Measurements from ENCODE around the gene DBR1.
A peak's percentile ranks its signal among the peaks of the same experiment; 100 is the strongest.

DBR1 gene

DNA sequence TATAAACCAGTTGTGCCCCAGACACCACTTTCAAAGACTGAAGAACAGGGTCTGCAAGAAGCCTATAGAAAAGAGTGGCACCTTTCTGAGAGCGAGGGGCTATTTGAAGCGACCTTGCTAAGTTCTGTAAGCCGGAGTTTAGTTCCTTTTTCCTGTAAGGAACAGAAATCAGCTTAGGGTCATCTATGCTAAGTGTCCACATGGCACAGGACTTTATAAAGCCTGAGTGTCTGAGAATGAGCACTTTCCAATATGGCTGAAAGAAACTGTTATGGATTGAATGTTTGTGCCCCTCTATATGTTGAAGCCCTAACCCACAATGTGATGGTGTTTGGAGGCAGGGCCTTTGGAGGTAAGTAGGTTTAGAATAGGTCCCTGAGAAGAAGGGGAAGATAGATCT, 38.5 kb downstream of the DBR1 start:
- Histone ChIP-seq H3K36me3 (ENCODE audit: control insufficient read depth in 1 of 2, insufficient read depth in 2 of 2, low read length in 2 of 2) (no peaks in the 10 kb centered on the region), H3K9me3 (ENCODE audit: control insufficient read depth in 1 of 2, low read length in 2 of 2) (no peaks in the 10 kb centered on the region), H3K4me1 (ENCODE audit: control insufficient read depth in 1 of 2, insufficient read depth in 2 of 2, low read length in 2 of 2) (no peaks in the 10 kb centered on the region), H3K27ac (ENCODE audit: low read length) (peak overlapping the region; percentile 7), H3K4me3 (ENCODE audit: low read depth in 1 of 2, low read length in 2 of 2) (no peak overlapping the region), H3K27me3 (ENCODE audit: low read depth, low read length) (no peaks in the 10 kb centered on the region)

DNA sequence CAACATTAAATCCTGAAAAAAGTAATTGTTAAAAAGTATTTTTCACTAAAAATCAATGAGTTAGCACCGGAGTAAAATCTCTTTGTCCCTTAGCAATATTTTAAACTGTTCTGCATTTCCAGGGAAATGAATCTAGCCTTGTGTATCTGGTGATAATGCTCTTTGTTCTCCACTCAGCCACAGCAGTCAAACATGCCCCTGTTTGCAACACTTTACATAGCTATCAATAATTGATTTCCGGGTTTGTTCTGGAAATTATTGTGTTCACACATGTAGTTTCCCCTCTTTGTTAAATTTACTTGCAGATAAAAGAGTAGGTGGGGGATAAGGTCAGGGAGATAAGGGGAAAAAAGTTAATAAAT, 38.9 kb downstream of the DBR1 start:
- no peak overlapping the region for H3K27ac ChIP-seq (ENCODE audit: low read length)
- no peak overlapping the region for H3K4me3 ChIP-seq (ENCODE audit: low read depth in 1 of 2, low read length in 2 of 2)
- no peaks in the 10 kb centered on the region for H3K36me3 ChIP-seq (ENCODE audit: control insufficient read depth in 1 of 2, insufficient read depth in 2 of 2, low read length in 2 of 2)
- H3K4me1 ChIP-seq (ENCODE audit: control insufficient read depth in 1 of 2, insufficient read depth in 2 of 2, low read length in 2 of 2): no peaks in the 10 kb centered on the region
- no peaks in the 10 kb centered on the region for H3K9me3 ChIP-seq (ENCODE audit: control insufficient read depth in 1 of 2, low read length in 2 of 2)
- no peaks in the 10 kb centered on the region for H3K27me3 ChIP-seq (ENCODE audit: low read depth, low read length)

DNA sequence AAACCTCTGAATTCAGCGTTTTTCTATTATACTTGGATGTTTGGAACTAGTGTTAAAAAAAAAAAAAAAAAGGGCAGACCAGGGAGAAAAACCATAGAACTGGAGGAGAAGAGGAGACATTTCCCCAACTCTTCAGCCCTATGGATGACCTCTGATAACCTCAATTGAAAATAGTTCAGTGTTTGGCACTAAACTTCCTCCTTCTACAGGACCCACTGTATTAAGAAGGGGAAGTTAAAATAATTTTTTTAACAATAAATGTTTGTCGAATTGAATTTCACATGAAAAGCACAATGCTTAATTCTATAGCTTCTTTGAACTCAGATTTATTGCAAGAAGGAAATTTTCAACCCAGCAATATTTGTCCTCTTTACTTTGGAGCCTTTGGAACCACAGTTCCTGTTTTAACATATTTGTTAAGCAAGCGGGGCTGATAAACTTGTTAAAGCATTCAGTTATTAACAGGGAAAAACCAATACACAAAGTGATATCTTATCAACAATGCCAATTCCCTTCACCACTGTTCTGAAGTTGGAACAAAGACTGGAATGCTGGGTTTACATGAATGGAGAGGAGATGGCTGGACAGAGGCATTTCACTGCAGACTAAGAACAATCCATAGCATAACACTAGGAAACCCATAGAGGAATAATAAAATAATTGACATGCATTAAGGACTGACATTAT, 39.4 kb downstream of the DBR1 start:
- Histone ChIP-seq H3K9me3 (ENCODE audit: control insufficient read depth in 1 of 2, low read length in 2 of 2) (no peaks in the 10 kb centered on the region), H3K4me3 (ENCODE audit: low read depth in 1 of 2, low read length in 2 of 2) (no peak overlapping the region), H3K27me3 (ENCODE audit: low read depth, low read length) (no peaks in the 10 kb centered on the region), H3K4me1 (ENCODE audit: control insufficient read depth in 1 of 2, insufficient read depth in 2 of 2, low read length in 2 of 2) (no peaks in the 10 kb centered on the region), H3K27ac (ENCODE audit: low read length) (no peak overlapping the region), H3K36me3 (ENCODE audit: control insufficient read depth in 1 of 2, insufficient read depth in 2 of 2, low read length in 2 of 2) (no peaks in the 10 kb centered on the region)

DNA sequence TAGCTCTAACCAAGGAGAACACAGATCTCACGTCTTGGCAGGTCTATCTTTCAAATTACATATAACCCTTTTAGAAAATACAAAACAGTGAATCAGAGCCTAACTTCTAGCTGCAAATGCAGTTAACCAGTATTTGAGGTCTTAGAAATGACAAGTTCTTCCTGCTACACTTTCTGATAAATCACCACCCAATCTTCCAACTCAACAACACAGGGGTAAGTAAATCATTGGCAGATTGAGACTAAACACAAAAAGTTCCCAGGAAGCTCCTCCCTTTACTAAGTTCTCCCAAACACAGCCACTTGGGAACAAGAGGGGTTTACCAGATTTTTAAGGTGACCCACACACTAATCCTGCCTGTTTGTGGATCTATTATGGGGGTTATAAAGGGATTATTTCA, 42.5 kb downstream of the DBR1 start, which contains the start of gene A4GNT:
A4GNT (minus strand) TSS at position 152 of the 400 bp plus-strand sequence. CDS start 1,134 bp downstream, outside the sequence.
- Histone ChIP-seq H3K27ac (ENCODE audit: low read length) (no peak within 1 kb of the TSS), H3K4me3 (ENCODE audit: low read depth in 1 of 2, low read length in 2 of 2) (no peak within 1 kb of the TSS), H3K4me1 (ENCODE audit: control insufficient read depth in 1 of 2, insufficient read depth in 2 of 2, low read length in 2 of 2) (no peaks in the 10 kb centered on the region), H3K9me3 (ENCODE audit: control insufficient read depth in 1 of 2, low read length in 2 of 2) (no peaks in the 10 kb centered on the region), H3K36me3 (ENCODE audit: control insufficient read depth in 1 of 2, insufficient read depth in 2 of 2, low read length in 2 of 2) (no peaks in the 10 kb centered on the region), H3K27me3 (ENCODE audit: low read depth, low read length) (no peaks in the 10 kb centered on the region)

DNA sequence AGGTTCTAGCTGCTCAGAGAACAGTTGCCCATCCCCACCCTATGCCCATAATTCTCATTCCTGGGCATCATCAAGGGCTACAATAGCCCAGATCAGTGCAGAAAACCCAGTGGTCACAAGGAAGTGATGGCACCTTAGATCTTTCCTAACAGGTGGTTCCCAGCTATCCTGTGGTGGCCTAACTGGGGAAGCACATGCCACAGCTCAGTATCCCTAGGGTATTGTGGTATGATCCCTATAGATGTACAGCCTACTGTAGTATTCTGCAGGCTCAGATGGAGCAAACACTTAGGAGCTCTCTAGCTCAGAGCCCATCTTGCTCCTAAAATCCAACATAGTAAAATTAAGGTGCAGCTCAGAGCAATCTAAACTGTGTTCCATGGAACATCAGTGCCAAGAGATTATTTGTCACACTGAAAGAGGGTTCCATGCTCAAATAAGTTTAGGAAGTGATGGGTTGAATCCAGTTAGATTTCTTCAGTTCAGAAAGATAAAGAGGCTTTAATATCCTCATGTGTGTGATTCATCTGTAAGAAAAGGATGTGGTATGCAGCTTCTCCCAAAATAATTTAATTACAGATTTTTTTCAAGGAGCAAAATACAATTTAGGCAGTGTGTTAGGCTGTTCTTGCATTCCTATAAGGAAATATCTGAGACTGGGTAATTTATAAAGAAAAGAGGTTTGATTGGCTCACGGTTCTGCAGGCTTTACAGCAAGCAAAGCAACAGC, 46.9 kb downstream of the DBR1 start:
- Histone ChIP-seq H3K4me3 (ENCODE audit: low read depth in 1 of 2, low read length in 2 of 2) (no peak overlapping the region), H3K4me1 (ENCODE audit: control insufficient read depth in 1 of 2, insufficient read depth in 2 of 2, low read length in 2 of 2) (peaks cover 7 to 17% of the 10 kb centered on the region in 2 donors), H3K27me3 (ENCODE audit: low read depth, low read length) (no peaks in the 10 kb centered on the region), H3K36me3 (ENCODE audit: control insufficient read depth in 1 of 2, insufficient read depth in 2 of 2, low read length in 2 of 2) (no peaks in the 10 kb centered on the region), H3K27ac (ENCODE audit: low read length) (no peak overlapping the region), H3K9me3 (ENCODE audit: control insufficient read depth in 1 of 2, low read length in 2 of 2) (peaks cover 0 to 4% of the 10 kb centered on the region in 2 donors)

DNA sequence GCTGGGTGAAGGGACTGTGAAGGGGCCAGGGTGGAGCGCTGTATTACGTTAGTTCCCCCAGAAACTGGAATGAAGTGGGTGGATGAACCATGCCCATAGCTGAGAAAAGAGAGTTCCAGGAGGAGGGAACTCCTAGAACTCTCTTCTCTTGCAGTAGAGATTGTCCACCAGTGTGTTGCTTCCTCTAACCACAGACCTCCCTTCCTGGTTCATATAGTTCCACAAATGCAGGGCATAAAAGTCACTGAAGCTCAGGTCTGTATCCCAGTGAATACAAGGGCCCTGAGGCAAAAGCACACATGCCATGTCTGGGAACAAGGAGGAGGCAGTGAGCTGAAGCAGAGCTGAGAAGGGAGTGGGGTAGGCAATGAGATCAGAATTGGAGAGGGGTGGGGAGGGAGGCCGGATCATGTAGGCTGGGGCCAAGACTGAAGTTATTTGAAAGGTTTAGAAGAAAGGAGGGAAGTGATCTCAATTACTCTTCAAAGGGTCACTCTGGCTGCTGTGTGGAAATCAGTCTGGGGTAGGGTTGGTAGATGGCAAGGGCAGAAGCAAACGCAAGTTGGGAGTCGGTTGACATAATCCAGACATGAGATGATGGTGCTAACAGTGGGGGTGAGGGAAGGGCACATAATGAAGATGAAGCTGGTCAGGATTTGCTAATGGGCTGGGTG, 49.0 kb downstream of the DBR1 start:
- H3K27me3 ChIP-seq (ENCODE audit: low read depth, low read length): no peaks in the 10 kb centered on the region
- no peak overlapping the region for H3K4me3 ChIP-seq (ENCODE audit: low read depth in 1 of 2, low read length in 2 of 2)
- H3K9me3 ChIP-seq (ENCODE audit: control insufficient read depth in 1 of 2, low read length in 2 of 2): peaks cover 0 to 4% of the 10 kb centered on the region in 2 donors
- H3K4me1 ChIP-seq (ENCODE audit: control insufficient read depth in 1 of 2, insufficient read depth in 2 of 2, low read length in 2 of 2): peaks cover 7 to 17% of the 10 kb centered on the region in 2 donors
- peak overlapping the region; percentile 71 for H3K27ac ChIP-seq (ENCODE audit: low read length)
- H3K36me3 ChIP-seq (ENCODE audit: control insufficient read depth in 1 of 2, insufficient read depth in 2 of 2, low read length in 2 of 2): no peaks in the 10 kb centered on the region

DNA sequence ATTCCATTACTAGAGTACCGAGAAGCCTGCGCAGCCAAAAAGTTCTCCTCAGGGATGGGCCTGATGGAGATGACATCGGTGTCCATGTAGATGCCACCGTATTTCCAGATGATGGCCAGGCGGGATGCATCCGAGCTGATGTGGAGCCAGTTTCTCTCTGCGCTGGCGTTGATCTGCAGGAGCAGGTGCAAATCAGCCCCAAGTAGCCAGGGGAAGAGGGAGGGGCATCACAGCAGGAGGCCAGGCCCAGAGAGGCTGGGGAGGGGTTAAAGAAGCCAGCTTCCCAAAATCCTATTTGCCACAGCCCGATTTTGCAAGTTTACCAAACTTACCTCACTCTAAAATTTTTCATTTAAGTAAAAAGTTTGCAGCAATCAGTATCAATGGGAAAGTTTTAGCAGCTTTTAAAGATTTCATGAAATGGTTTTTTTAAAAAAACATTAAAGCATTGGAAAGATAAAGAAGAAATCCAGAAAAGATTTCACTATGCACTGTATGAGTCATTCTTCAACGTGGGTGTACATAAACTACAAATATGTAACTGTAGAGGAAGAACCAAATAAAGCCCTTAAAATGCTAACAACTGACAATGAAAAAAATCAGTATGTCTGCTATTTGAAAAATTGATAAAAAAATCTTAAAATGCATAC, 49.9 kb downstream of the DBR1 start:
- Histone ChIP-seq H3K4me3 (ENCODE audit: low read depth in 1 of 2, low read length in 2 of 2) (no peak overlapping the region), H3K27ac (ENCODE audit: low read length) (peak overlapping the region; percentile 71), H3K27me3 (ENCODE audit: low read depth, low read length) (no peaks in the 10 kb centered on the region), H3K4me1 (ENCODE audit: control insufficient read depth in 1 of 2, insufficient read depth in 2 of 2, low read length in 2 of 2) (peaks cover 7 to 17% of the 10 kb centered on the region in 2 donors), H3K36me3 (ENCODE audit: control insufficient read depth in 1 of 2, insufficient read depth in 2 of 2, low read length in 2 of 2) (no peaks in the 10 kb centered on the region), H3K9me3 (ENCODE audit: control insufficient read depth in 1 of 2, low read length in 2 of 2) (peaks cover 0 to 4% of the 10 kb centered on the region in 2 donors)

DNA sequence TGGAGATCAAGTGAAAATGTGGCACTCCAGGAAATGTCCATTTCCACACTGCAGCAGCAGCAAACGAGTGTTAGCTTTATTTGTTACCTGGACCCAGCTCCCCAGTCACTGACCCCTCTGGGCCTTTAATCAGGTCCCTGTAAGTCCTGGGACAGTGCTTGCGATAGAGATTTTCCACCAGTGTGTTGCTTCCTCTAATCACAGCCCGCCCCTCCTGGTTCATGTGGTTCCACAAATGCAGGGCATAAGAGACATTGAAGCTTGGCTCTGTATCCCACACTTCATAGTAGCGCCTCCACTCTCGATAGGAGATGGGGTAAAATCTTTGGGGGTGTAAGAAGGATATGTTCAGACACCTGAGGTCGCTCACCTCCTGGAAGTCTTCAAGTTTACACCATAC, 50.5 kb downstream of the DBR1 start:
- H3K27ac ChIP-seq (ENCODE audit: low read length): no peak overlapping the region
- no peaks in the 10 kb centered on the region for H3K36me3 ChIP-seq (ENCODE audit: control insufficient read depth in 1 of 2, insufficient read depth in 2 of 2, low read length in 2 of 2)
- H3K4me3 ChIP-seq (ENCODE audit: low read depth in 1 of 2, low read length in 2 of 2): no peak overlapping the region
- peaks cover 7 to 17% of the 10 kb centered on the region in 2 donors for H3K4me1 ChIP-seq (ENCODE audit: control insufficient read depth in 1 of 2, insufficient read depth in 2 of 2, low read length in 2 of 2)
- peaks cover 0 to 4% of the 10 kb centered on the region in 2 donors for H3K9me3 ChIP-seq (ENCODE audit: control insufficient read depth in 1 of 2, low read length in 2 of 2)
- H3K27me3 ChIP-seq (ENCODE audit: low read depth, low read length): no peaks in the 10 kb centered on the region

DNA sequence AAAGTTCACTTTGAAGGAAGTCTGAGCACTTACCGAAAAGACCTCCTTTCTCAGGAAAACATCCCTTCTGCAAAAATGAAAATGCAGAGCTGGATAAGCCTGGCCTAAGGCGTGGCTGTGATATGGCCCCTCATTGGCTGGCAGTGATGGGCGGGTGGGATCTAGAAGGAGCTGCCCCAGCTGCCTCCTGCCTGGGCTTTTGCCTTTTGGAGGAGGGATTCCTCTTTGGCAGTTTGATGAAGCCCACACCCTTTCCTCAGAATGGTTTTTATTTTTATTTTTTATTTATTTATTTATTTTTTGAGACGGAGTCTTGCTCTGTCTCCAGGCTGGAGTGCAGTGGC, 55.3 kb downstream of the DBR1 start:
- Histone ChIP-seq H3K4me3 (ENCODE audit: low read depth in 1 of 2, low read length in 2 of 2) (no peak overlapping the region), H3K27me3 (ENCODE audit: low read depth, low read length) (no peaks in the 10 kb centered on the region), H3K36me3 (ENCODE audit: control insufficient read depth in 1 of 2, insufficient read depth in 2 of 2, low read length in 2 of 2) (no peaks in the 10 kb centered on the region), H3K9me3 (ENCODE audit: control insufficient read depth in 1 of 2, low read length in 2 of 2) (peaks cover 0 to 4% of the 10 kb centered on the region in 2 donors), H3K27ac (ENCODE audit: low read length) (no peak overlapping the region), H3K4me1 (ENCODE audit: control insufficient read depth in 1 of 2, insufficient read depth in 2 of 2, low read length in 2 of 2) (peaks cover 5 to 10% of the 10 kb centered on the region in 2 donors)

DNA sequence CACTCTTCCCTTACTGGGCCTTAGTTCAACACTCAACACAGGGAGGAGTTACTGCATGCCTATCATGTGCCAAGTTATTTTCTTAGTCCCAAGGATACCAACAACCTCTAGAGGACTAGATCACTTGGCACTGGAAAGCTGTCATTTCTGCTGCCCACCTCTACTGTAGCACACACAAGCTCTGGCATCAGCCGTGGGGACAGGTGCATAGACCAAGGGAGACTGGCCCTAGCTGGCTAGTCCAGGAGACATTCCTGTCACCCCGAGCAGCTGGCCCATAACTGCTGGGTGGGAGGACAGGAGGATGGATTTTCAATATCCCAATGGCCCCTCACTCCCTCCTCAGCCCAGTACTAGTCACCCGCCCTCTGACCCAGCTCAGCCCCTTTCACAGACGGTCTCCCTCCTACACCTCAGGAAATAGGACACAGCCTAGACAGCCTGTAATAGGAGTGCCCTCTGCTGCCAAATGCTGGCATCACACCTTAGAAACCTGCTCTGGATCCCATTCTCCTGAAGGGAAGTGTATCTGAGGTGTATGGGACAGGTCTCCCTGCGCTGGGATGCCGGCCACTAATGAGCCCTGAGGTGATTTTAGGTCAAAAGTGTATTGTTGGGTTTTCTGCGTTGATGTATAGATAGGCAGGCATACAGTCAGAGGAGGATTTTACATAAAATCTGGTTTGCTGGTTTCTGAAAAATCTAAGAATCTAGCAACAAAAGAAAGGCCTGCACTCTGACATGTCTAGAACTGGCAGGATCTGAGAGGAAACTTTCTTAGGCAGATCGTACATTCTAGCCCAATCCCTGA, 55.9 kb downstream of the DBR1 start:
- H3K36me3 ChIP-seq (ENCODE audit: control insufficient read depth in 1 of 2, insufficient read depth in 2 of 2, low read length in 2 of 2): no peaks in the 10 kb centered on the region
- no peak overlapping the region for H3K4me3 ChIP-seq (ENCODE audit: low read depth in 1 of 2, low read length in 2 of 2)
- H3K9me3 ChIP-seq (ENCODE audit: control insufficient read depth in 1 of 2, low read length in 2 of 2): peaks cover 0 to under 1% of the 10 kb centered on the region in 2 donors
- H3K4me1 ChIP-seq (ENCODE audit: control insufficient read depth in 1 of 2, insufficient read depth in 2 of 2, low read length in 2 of 2): peaks cover 5 to 12% of the 10 kb centered on the region in 2 donors
- no peak overlapping the region for H3K27ac ChIP-seq (ENCODE audit: low read length)
- no peaks in the 10 kb centered on the region for H3K27me3 ChIP-seq (ENCODE audit: low read depth, low read length)
